NCI-H510A (cell line): ENCODE results near the gene HARBI1.

ENCODE experiments used
- DNase-seq: peaks from one replicate; lab custom pipeline; 2025; lab: John Stamatoyannopoulos, UW

HARBI1 gene

DNA sequence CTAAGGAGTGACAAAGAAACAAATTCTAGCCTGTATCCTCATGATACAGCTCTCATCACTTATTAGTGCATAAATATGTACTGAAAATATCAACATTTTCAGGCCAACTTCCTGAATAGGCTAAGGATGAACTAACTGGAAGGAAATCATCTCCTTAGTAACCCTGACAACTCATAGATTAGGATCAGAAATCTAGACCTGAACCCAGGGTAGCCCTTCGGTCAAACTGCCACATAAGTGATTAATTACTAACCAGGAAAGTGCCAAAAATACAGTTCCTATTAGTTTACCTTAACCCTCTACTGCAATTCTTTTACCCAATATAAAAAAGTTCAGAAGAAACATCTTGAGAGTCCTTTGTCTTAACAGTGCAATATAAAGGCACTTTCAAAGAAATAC is 63.2 kb downstream of the HARBI1 start:
- no peak for DNase-seq
